Measurements from ENCODE around the gene MCM6.
A peak's percentile ranks its signal among the peaks of the same experiment; 100 is the strongest.
"Not testable (repeated sequence)": the region's sequence is repeated elsewhere in the genome, so short reads cannot be mapped to it uniquely, and the experiment has no call there.

MCM6 gene

DNA sequence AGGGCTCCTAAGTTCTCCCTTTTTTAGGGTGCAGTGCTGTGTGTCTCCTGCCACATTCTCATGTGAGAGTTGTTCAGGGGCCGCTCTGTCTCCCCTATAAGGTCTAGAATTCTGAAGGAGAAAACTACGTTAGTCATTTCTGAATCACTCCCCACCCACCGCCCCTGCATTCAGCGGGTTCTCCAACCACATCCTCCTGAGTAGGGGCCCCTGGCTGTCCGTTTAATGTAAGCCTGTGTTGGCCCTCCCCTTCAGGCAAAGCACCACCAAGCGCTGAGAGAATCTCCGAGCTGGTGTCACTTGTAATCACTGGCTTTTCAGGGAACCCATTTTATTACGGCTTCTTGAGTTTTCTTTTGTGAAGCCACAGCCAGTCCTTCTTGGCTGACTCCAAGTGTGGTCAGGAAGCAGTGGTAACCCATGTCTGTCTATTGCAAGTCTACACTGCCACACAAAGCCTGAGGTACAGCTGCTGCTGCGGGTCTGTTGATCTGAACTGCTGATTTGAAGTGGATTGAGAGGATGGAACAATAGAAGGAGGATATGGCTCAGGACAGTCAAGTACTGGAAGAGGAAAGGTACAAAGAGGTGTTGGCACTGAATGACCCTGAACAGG, 56.1 kb downstream of the MCM6 start:
- DNase-seq (ENCODE audit: low read depth) = peak; percentile 55

DNA sequence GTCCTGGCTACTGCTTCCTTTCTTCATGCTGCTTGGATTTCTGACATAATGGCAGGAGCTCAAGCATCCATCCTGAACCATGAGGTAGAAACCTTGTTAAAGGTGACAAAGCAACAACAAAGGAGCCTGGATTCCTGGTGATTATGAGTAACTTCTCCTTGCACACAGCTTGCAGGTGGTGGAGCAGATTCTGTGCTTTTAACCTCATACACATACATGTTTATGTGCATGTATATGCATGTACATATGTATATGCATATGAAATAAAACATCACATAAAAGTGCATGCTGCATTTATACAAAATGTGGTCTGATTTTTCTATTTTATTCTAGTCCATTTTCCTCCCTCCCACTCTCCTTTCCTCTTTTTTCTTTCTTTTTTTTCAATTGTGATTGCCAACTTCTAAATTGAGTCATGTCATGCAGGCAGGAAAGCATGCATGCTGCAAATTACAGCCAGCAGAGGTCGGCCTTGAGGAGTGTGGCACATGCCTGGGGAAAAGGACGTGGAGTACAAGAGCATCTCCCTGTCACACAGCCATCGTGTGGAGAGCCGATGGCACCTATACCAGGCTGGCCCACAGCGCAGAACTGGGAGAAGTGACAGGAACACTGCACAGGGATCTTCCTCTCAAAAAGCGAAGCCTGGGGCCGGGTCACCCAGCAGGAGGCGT, 57.2 kb downstream of the MCM6 start:
- DNase-seq (ENCODE audit: low read depth) = peak; percentile 56

DNA sequence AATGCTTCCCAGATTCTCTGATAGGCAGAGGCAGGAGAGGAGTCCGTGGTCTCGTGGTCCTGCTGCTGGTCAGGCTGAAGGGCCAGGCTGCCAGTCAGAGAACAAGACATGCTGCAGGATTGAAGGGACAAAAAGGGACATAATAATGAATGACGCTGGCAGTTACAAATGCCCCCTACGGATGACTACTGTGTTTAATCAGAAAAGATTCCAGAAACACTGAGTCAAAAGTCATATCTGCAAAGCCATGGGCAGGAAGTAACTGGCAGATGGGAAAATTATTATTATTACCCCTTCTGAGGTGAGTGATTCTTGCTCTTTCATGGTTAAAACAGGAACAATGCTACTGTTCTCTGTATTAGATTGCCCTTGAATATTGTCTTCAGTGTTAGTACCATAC, 58.3 kb downstream of the MCM6 start:
- DNase-seq (ENCODE audit: low read depth) = peak; percentile 37

DNA sequence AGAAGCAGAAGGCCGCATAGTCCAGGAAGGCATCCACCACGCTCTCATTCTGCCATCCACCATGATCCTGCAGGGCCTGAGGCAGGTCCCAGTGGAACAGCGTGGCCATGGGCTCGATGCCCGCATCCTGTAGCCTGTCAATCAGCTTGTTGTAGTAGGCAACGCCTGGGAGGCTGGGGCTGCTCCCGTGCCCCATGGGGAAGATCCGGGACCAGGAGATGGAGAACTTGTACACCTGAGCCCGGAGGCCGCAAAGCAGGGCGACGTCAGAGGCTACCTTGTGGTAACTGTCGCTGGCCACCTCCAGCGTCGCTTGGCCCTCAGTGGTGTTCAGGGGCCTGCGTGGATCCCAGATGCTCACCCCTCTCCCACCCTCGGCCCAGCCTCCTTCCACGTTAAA, 58.8 kb downstream of the MCM6 start:
- DNase-seq (ENCODE audit: low read depth) = no peak

DNA sequence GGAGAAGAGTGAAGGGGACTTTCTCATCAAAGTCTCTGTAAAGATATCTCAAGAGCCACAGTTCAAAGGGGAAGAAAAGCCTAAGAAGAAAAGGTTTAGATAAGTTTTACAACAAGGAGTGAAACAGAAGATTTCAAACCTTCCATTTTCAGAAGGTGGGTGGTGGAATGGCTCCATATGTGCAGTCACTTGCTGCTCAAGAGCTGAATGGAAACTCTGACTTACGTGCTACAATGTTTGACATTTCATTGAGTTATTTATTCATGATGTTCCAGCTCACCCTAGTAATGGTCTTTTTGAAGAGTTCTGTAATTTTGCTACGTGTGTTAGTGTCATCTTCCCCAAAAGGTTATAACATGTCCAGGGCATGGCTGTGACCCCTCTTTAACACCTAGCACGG, 61.0 kb downstream of the MCM6 start:
- no peak for DNase-seq (ENCODE audit: low read depth)

DNA sequence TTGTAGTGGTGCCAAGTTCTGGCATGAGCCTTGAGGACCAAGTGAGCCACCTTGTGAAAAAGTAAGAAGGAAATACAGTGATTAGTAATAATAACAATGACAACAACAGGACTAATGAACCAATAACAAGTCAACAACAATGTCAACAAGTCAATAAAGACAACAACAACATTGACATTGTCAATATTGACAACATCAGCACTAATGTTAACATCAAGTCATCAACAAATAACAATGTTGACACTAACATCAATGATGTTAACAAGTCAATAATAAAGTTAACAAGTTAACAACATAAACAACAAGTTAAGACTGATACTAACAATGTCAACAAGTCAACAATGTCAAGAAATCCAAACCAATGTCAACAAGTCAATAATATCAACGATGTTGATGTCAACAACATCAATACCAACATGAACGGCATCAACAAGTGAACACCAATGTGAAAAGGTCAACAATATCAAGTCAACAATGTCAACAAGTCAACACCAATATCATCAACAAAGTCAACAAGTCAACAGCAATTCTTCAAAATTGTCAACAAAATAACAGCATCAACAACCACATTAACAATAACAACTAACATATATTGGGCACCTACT, 63.2 kb downstream of the MCM6 start:
- no peak for DNase-seq (ENCODE audit: low read depth)

DNA sequence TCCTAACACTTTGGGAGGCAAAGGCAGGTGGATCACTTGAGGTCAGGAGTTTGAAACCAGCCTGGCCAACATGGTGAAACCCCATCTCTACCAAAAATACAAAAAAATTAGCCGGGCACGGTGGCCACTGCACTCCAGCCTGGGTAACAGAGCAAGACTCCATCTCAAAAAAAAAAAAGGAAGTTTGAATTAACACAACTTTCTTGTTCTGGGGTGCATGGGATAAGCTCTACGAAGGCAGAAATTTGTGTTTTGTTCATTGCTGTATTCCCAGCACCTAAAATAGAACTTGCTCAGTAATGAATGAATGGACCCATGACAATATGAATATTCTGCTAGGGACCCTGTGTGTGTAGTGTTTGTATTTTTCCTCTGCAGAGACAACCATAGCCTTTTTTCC, 68.4 kb downstream of the MCM6 start:
- DNase-seq (ENCODE audit: low read depth) = not testable (repeated sequence)

DNA sequence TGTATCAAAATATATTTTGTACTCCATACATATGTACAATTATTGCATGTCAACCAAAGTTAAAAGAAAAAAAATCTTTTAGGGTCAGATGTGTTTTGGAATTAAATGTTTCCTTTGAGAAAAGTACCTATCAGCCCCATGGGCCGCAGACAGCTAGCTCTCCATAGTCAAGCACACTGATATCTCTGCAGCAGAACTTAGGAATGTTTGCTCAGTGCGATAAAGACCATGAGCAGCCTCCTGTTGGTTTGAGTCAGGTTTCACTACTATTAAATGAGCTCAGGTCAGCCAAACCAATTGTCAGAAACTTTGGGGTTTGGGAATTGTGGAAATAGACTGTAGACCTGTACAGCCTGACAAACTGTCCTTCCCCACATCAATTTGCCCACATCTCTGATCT, 73.0 kb downstream of the MCM6 start:
- no peak for DNase-seq (ENCODE audit: low read depth)

DNA sequence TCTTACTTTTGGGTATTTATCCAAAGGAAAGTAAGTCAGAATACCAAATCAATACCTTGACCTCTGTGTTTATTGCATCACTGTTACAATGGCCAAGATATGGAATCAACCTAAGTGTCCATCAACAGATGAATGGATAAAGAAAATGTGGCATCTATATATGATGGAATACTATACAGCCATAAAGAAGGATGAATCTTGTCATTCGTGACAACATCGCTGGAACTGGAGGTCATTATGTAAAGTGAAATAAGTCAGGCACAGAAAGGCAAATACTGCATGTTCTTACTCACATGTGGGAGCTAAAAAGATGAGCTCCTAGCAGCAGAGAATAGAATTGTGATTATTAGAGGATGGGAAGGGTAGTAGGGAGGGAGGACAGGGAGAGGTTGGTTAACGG, 73.9 kb downstream of the MCM6 start:
- no peak for DNase-seq (ENCODE audit: low read depth)

DNA sequence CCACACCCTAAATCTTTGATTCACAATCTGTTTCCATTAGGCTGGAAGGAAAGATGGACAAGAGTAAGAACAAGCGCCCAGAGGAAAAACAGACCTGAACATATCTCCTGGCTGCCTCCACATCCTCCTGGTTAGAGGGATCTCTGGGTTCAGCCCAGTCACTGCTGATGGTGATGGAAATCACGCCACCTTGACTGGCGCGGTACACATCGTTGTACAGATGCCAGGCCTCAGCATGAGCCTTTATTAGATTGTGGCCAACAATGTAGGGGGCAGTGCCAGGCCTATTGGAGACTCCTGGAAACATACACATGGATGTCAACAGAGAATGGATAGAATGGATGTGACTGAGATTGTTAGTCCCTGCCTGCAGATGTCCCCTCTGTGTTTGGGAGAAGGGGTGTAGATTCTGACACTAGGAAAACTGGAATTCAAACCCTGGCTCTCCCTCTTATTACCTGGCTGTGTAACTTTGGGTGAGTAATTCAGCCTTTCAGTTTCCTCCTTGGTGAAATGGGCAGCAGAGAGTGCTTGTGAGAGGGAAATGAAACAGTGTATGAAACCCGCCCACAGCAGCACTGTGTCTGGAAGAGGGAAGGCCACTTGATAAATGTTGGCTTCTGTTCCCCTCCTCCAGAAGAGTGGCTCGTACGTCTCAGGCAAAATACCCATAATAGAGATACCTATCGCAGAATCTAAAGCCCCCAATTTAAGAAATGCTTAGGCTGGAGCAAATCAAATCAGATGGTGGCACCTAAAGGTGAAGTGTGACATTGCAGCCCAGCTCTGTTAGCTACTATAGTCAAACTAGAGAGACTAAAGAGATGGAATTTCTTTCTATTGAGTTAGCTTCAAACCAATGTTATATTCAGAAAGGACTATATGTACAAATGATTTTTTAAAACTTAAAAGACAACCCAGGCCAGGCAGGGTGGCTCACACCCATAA, 75.5 kb downstream of the MCM6 start:
- no peak for DNase-seq (ENCODE audit: low read depth)

DNA sequence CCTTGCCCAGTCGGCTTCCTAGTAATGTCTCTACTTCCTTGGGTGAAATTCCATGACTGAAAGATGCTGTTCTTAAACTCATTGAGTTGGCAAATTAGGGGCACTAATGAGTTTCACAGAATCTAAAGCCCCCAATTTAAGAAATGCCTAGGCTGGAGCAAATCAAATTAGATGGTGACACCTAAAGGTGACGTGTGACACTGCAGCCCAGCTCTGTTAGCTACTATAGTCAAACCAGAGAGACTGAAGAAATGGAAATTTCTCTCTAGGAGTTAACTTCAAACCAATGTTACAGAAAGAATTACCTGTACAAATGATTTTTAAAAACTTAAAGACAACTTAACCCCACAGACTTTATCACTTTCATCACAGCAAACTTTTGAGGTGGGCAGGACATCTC, 76.5 kb downstream of the MCM6 start:
- no peak for DNase-seq (ENCODE audit: low read depth)

DNA sequence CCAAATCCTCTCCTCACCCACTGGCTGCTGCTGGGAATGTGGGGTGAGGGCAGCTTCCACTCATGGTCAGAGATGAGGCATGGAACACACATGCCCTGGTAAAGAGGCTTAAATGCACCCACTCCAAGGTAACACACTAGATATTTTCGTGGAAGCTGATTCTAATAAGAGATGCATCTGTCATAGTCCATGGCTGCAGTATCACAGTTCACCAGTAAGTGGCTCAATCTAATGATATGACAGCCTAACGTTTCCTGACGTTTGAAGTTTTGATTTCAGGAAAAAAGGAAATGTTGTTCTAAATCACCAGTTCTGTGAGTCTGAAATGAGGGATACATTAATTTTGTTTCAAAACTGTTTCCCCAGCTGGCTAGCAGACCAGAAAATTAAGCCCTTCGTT, 77.5 kb downstream of the MCM6 start:
- DNase-seq (ENCODE audit: low read depth) = no peak

DNA sequence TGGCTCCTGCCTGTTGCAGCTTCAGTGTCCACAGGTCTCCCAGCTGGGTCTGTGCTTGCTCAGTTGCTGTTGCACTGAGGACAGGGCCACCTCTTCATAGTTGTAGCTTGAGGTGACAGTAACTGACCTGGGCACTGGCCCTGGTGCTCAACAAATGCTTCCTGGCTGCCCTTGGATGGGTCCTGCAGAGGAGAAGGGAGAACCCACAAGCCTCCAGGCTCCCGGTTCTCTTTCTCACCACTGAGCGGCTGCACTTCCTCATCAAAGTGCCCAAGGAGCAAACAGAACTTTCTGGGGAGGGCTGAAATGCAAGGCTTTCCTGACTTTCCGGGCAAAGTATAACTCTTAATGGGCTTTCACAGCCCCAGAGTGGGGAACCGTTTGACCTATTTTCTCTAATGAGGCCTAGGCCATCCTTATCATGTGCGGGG, 78.0 kb downstream of the MCM6 start:
- no peak for DNase-seq (ENCODE audit: low read depth)

DNA sequence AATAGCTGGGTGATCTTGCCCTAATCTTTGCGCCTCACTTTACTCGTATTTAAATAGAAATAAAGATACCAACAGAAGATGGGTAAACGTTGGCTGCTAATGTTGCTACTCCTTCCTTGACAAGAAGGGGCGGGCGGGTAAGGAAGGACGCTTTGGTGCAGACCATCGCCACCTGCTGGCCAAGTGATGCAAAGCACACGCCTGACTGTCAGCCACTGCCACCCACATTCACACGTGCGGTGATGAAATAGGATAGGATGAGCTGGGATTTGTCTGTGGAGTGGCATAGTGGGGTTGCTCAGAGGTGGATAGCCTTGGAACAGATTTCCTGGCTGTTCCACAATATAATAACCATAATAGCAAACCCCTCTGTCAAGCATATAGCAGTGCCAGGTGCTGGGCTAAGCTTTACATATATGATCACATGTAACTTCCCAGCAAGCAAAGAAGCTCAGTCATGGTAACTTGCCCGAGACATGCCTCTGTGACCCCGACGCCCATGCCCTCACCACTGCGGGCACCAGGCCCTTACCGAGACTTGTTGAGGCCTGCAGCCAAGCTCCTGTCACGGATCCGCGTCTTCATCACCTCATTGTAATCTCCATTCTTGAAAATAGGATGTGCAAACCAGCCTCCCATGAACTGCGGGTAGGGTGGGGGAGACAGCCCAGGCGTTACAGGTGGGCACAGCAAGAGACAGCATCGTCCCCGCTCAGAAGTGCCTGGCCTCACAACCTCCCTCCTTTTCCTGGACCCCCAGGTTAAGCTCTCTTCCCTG, 78.6 kb downstream of the MCM6 start:
- DNase-seq (ENCODE audit: low read depth) = peak; percentile 83

DNA sequence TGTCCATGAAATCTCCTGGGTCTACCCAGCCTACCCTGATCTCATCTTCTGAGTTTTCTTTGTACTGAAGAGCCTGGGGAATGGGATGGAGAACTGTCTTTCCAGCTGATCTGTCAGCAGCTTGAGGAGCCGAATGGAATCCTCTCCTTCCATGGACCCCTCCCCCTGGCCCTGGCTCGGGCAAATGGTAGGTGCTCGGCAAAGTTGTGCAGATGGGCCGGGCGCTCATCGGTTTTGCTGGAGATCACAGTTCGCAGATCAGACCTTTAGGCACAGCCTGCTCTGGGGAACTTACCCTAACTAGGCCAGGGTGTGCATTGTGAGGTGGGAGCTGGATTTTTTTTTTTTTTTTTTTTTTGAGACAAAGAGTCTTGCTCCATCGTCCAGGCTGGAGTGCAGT, 79.6 kb downstream of the MCM6 start:
- no peak for DNase-seq (ENCODE audit: low read depth)

DNA sequence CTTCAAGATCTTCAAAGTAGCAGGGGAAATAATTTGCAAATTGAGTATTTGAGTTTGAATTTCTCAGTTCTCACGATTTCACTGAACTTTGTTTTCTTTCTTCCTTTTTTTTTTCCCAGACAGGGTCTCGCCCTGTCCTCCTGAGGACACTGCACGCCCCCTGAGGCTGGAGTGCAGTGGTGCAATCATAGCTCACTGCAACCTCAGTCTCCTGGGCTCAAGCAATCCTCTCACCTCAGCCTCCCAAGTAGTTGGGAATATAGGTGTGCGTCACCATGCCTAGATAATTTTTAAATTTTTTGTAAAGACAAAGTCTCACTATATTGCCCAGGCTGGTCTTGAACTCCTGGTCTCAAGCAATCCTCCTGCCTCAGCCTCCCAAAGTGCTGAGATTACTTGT, 80.6 kb downstream of the MCM6 start:
- not testable (repeated sequence) for DNase-seq (ENCODE audit: low read depth)

DNA sequence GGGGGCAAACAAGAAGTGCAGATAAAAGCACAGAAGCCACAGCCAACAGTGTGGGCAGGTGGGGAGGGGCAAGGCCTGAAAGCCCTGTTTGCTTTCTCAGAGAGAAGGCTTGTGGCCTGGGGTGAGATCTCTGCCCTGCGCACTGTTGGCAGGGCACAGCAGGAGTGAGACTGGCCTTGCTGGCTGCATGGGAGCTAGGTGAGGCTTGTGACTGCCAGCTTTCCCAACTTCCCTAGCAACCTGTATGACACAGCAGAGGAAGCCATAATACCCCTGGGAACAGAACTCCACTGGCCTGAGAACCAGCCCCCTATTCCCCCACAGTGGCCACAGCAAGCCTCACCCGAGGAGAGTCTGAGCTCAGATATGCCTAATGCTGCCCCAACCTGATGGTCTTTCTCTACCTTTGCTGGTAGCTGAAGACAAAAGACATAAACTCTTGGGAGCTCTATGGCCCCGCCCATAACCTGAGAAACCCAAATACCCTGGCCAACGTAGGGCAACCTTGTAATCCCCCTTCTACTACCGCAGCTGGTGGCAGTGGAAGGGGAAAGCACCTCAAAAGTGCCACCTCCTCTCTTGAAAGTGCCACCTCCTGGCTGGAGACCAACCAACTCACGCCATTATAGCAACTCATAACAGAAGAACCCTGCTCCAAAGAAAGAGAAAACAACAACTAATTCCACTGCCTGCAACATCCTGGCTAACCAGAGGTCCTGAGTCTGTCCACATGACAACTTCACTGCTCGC, 83.7 kb downstream of the MCM6 start:
- no peak for DNase-seq (ENCODE audit: low read depth)

DNA sequence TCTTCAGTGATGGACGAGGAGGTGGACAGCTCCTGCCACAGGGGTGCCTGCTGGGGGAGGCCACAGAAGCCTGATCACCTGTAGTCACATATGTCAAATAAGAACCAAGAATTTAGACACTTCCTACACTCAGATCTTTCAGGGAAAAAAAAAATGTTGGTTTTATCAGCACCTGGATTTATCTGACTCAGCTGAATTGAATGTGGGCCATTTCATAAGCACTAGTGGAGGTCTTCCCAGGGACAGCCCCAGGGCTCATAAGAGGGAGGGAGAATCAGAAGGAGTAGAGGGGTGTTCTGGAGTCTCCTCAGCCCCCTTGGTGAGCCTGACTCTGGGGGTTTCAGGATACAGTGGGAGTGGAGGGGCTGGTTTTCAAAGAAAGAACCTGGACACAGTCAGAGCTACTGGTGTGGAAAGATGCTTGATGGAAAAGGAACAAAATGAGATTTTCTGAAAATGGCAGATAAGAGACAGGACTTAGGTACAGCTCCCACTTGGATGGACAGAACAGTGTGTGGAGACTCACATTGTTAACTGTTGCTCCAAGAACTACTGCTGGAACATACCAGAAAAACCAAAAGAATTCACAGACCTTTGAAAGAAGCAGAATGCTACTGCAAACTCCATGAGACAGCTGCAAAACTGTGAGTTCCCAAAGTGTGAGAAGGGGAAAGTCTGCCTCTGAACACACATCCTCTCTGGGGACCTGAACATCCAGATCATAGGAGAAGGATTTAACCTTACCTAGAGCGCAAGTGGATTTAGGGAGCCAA, 84.6 kb downstream of the MCM6 start:
- peak; percentile 64 for DNase-seq (ENCODE audit: low read depth)

DNA sequence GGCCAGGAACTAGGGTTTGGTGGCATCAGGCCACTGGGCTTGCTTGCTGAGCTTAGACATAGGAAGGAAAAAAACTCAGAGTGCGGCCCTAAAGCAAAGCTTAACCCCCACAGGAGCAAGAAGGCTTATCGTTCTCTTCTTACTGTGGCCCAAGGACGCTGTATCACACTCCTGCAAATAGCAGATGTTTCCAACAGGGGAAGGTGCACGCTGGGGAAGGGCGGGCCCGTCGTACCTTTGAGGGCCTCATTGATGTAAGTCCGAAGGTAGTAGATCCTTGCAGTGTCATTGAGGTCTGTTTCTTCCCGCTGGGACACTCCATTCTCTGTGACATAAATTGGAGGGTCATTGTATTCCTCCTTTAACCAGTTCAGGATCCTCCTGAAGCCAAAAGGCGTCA, 85.8 kb downstream of the MCM6 start:
- DNase-seq (ENCODE audit: low read depth) = no peak
